C4-2B (cell line): Measurements from ENCODE around the gene KRTAP12-2.
"Not testable (repeated sequence)": the region's sequence is repeated elsewhere in the genome, so short reads cannot be mapped to it uniquely, and the experiment has no call there.

Experiments used
- H3K27ac ChIP-seq: fragments of 450-650 bp; 2 replicates; pipeline ENCODE4 v1.5.1; 2017
- CTCF ChIP-seq: fragments of 450-650 bp; conservative IDR thresholded peaks from 2 replicates; pipeline ENCODE4 v1.5.1; 2017; ENCODE audit warnings: mild to moderate bottlenecking
- ZFX ChIP-seq: fragments of 450-650 bp; IDR thresholded peaks from 2 replicates; pipeline ENCODE4 v1.6.1; 2017

The KRTAP12-2 gene

DNA sequence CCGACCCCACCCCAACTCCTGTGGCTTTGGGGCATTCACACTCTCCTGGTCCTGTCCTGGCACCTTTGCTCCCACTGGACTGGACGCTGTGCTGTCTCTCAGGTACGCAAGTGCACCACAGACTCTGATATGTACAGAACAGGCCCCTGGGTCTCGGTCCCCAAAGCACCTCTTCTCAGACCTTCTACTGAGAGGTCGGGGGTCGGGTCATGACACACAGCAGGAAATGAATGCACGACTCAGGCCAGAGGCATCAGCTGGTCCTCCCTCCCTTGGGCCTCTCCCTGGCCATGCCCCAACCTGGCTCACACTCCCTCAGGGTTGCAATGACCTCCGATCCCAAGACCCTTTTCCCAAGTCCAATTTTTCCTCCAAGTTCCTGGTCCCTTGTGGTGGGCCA lies 28.5 kb upstream of the KRTAP12-2 start:
- TF ChIP-seq CTCF, result no peak
- TF ChIP-seq ZFX, result no peak
- H3K27ac ChIP-seq, result no peak overlapping the region

DNA sequence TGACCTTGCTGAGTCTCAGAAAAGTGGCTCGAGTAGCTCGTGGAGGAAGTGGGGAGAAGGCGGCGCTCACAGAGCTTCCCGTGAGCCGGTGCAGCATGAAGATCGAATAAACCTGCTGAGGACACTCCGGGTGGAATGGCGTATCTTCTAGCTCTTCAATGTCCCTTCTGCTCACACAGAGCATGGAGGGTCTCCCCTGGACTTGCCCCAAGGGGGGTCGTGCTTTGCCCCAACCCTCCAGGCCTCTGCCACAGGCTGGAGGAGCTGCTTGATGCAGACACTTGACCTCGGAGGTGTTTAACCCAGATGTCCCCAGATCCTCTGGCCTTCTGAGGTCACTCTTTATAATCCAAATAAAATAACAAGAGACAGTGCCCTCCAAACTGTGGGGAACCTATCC lies 28.0 kb upstream of the KRTAP12-2 start:
- TF ChIP-seq ZFX, result no peak
- TF ChIP-seq CTCF, result no peak
- H3K27ac ChIP-seq, result no peak overlapping the region

- no peak for TF ChIP-seq ZFX
- TF ChIP-seq CTCF, result no peak
- H3K27ac ChIP-seq, result no peak overlapping the region
Observed at GRCh38 chr21:44692798-44693512, 26.2 kb upstream of the KRTAP12-2 start.

- H3K27ac ChIP-seq, result no peak overlapping the region
- TF ChIP-seq ZFX (no peak), CTCF (no peak)
Observed at GRCh38 chr21:44691686-44692085, 25.0 kb upstream of the KRTAP12-2 start.

- H3K27ac ChIP-seq, result not testable (repeated sequence)
Observed at GRCh38 chr21:44689740-44690139, 23.0 kb upstream of the KRTAP12-2 start.

DNA sequence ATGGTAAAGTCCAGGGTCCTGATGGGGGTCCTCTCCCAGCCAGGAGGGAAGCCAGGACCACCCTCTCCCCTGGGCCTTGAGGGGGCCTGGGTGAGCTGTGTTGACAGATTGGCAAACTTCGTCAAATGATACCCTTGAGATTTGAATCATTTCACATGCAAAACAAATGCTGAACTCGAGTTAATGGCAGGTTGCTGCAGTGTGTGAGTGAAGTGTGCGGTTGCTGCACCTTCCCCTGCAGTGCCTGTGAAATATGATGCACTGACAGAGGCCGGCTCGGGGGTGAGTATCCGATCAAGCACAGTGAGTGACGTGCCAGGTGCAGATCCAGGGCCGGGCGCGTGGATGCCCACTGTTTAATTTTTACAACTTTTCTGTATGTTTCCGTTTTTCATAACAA lies 20.9 kb upstream of the KRTAP12-2 start:
- TF ChIP-seq ZFX, result no peak
- TF ChIP-seq CTCF, result no peak
- no peak overlapping the region for H3K27ac ChIP-seq

DNA sequence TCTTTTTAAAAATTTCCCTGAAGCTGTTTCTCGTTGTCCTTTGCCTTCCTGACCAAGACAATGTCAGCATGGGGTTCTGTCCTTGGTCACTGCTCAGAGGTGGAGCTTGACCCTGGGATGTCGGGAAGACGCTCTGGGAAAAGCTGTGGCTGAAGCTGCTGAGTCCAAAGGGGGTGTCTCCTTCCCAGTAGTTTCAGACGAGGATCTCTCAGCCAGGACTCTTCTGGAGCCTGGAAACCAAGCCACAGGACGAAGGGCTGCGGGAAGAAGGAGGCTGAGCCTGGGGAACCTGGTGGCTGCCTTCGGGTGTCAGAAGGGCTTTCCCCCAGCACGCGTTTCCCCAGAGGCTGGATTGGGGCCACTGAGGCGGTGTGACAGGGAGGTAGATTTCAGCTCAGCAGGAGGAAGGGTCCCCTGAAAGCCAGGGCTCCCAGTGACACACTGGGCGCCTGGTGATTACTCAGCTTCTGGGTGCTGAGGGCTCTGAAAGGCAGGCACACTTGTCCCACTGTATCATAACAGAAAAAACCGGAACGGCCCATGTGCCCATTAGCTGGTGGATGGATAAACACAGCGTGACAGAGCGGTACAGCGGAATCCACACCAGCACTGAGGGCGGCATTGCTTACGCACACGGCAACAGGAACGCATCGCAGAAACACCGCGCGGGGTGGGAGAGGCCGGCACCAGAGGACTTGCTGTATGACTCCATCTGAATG lies 20.3 kb upstream of the KRTAP12-2 start:
- TF ChIP-seq ZFX (no peak), CTCF (no peak)
- no peak overlapping the region for H3K27ac ChIP-seq
